GM12865 (cell line): ENCODE measurements around the gene YTHDC1.
"Not testable (repeated sequence)": the region's sequence is repeated elsewhere in the genome, so short reads cannot be mapped to it uniquely, and the experiment has no call there.

Source experiments
- DNase-seq: peaks from one replicate; pipeline ENCODE4 v3.0.0; 2010; ENCODE audit warnings: low read depth
- H3K4me3 ChIP-seq: 2 replicates; pipeline ENCODE4 v1.5.1; 2011; ENCODE audit warnings: mild to moderate bottlenecking, low read depth, low read length, control low read depth
- TF ChIP-seq, protein P1 (sequence below): IDR thresholded peaks from 2 replicates; pipeline ENCODE4 v1.5.1; 2011; ENCODE audit warnings: low read length, control low read depth, low read depth, inconsistent platforms; ENCODE audit not compliant: insufficient read depth; ENCODE audit errors: missing control alignments

Gene YTHDC1

DNA sequence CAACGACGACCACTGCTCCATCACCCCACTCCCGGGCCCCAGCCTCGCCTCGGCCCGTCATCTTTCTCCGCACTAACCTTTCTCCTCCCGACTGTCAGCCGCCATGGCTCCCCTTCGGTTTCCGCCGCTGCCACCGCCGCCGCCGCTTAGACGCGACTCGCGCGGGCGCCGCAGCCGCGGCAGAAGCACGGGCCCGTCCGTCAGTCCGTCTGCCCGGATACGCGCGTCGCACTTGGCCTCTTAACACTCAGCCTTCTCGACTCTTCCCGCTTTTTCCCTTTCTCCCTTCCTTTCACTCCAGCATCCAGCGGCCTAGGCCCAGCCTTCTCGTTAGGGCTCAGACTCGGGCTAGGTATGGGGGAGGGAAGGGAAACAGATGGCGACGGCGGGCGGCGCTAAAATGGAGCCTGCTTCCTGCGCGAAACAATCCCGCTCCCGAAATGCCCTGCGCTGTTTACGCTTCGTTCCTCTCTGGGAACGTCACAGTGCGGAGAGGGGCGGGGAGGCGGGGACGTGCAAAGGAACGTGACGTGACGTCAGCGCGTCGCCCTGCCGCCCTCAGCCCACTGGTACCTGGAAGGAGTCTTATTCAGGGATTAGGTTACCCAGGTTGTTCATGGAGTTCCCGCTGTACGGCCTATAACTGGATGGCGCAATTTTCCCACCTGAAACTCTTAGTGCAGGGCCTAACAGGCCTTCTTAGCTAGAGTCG lies at the start of gene YTHDC1:
Gene YTHDC1, minus strand, starts transcription at position 442 of the 712 bp plus-strand sequence. Its CDS starts 337 bp downstream, at position 105.
- DNase-seq = peak; percentile 97
- H3K4me3 ChIP-seq = peak within 1 kb of the TSS; percentile 87
- TF ChIP-seq, protein P1, sequence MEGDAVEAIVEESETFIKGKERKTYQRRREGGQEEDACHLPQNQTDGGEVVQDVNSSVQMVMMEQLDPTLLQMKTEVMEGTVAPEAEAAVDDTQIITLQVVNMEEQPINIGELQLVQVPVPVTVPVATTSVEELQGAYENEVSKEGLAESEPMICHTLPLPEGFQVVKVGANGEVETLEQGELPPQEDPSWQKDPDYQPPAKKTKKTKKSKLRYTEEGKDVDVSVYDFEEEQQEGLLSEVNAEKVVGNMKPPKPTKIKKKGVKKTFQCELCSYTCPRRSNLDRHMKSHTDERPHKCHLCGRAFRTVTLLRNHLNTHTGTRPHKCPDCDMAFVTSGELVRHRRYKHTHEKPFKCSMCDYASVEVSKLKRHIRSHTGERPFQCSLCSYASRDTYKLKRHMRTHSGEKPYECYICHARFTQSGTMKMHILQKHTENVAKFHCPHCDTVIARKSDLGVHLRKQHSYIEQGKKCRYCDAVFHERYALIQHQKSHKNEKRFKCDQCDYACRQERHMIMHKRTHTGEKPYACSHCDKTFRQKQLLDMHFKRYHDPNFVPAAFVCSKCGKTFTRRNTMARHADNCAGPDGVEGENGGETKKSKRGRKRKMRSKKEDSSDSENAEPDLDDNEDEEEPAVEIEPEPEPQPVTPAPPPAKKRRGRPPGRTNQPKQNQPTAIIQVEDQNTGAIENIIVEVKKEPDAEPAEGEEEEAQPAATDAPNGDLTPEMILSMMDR = no peak

DNA sequence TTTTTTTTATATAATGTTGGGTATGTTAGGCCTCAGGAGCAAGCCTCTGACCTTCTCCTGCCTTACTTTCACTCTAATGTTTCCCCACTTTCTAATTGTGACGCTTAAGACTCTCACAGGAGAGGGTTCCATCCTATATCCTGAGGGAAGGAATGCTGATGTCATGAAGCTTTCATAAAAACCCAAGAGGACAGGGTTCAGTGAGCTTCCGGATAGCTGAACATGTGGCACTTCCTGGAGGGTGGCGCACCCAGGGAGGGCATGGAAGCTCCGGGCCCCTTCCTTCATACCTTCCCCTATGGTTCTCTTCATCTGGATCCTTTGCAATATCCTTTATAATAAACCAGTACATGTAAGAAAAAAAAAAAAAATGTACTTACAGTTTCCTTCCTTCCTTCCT lies 49.4 kb upstream of the YTHDC1 start:
- TF ChIP-seq, protein P1 = no peak
- H3K4me3 ChIP-seq = no peak overlapping the region
- no peak for DNase-seq

DNA sequence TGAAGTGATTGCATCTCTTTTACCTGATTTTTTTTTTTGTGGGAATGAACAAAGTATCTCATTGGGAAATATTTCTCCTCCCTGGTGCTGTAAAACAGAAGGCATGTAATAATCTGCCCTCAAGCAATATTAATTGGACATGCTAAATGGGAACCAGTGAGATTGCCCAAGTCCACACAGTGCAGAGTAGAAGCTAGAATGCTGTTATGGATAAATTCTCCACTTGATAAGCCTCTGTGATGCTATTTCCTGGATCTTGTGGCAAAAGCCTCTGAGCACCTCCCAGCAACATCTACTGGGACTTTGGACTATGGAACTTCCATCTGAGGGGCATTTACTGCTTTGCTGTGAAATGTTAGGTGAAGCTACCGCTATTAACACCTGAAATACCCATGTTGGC lies 46.9 kb upstream of the YTHDC1 start:
- no peak overlapping the region for H3K4me3 ChIP-seq
- DNase-seq = no peak
- TF ChIP-seq, protein P1 = no peak

DNA sequence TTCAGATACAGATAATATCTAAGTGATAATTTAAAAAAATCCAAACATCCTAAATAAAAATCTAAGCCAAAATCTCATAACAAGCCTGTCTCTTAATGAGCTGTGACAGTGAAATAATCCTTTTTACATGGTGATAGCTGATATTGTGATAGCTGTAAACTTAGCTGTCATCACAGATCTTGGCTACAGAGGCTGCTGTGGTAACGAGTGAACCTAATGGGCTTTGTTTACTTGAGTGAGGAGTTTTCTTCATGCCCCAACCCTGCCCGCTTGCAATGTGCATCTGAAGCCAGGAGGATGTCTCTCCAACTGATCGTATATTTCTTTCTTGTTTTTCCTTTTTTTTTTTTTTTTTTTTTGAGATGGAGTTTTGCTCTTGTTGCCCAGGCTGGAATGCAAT lies 41.5 kb upstream of the YTHDC1 start:
- TF ChIP-seq, protein P1 = no peak
- DNase-seq = no peak
- no peak overlapping the region for H3K4me3 ChIP-seq

DNA sequence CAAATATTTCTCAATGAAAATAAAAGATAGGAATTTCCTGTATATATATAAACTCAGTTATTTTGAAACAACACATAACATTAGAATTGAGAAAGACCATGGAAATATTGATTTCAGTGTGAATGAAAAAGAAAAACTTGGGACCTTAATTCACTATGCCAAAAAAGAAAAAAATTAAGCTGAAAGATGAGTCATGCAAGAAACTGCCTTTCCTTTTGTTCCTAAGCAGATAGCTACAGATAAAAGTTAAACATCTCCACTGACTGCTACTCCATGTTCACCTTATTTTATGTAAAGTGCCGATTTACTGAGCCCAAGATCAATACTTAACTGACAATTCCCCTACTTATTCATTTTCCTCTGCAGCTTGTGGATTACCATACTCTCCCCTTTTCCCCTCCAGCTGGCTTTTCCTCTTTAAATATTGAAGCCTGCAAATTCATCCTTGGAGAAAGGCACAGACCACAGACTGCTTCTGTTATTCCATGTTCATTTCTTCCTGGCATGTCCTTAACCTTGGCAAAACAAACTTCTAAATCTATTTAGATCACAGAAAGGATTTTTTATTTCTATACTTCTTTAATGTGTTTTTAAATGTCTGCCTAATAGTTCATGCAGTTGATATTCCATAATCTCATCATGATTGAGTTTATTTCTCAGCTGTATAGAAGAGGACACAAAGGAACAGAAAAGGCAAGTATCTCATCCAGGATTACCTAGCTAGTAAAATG lies 40.5 kb upstream of the YTHDC1 start:
- H3K4me3 ChIP-seq = no peak overlapping the region
- no peak for DNase-seq
- TF ChIP-seq, protein P1 = no peak

DNA sequence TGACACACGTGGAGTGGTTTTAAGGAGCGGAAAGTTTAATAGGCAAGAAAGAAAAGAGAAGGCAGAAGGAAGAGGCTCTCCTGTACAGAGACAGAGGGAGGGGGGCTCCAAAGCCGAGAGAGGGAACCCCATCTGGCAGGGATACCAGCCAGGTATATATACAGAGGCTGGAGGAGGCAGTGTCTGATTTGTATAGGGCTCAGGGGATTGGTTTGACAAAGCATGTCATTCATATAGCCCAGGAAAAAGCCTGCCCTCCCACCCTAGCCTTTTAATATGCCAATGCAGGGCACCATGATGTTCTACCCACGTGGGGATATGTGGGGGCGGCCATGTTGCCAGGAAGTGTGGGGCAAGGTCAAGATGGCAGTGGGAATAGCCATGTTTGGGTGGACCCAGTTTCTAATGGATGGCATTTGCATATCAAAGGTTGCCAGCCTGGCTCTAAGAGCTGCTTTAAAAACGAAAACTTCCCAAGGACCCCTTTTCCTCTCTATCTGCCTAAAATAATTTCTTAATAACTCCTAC lies 39.6 kb upstream of the YTHDC1 start:
- H3K4me3 ChIP-seq, DNase-seq: not testable (repeated sequence)

DNA sequence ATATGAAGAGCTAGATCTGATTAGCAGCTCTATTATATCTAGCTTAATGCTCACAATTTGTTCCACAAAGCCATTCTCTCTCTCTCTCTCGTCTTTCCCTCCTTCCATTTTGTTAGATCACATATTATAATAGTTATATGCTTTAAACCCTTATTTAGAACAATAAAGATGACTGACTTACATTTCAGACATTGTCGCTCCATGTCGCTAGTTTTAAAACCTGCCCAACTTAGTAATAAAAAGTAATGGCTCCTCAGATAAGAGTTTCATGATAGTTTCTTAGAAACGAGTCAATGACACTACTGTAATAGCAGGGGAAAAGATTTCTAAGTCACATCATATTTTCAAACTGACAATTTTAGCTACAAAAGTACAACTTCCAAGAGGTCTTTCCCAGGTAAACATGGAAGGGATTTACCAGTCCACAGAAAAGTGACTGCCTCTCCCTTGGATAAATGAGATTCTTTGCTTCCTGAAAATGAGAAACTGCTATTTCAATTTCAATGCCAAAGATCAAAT lies 38.5 kb upstream of the YTHDC1 start:
- TF ChIP-seq, protein P1 = no peak
- H3K4me3 ChIP-seq = no peak overlapping the region
- no peak for DNase-seq
